ENCODE data around the gene ZNF726. TPM values are rescaled to one million over a fixed set of nuclear protein-coding genes. Genes with fewer than 3 reads are reported as not detected.
A peak's percentile ranks its signal among the peaks of the same experiment; 100 is the strongest.
"Not testable (repeated sequence)": the region's sequence is repeated elsewhere in the genome, so short reads cannot be mapped to it uniquely, and the experiment has no call there.

Gene ZNF726
- total RNA-seq, 6 experiments from 2014 or later = 0.73 to 4.1 (median 1.9) TPM

DNA sequence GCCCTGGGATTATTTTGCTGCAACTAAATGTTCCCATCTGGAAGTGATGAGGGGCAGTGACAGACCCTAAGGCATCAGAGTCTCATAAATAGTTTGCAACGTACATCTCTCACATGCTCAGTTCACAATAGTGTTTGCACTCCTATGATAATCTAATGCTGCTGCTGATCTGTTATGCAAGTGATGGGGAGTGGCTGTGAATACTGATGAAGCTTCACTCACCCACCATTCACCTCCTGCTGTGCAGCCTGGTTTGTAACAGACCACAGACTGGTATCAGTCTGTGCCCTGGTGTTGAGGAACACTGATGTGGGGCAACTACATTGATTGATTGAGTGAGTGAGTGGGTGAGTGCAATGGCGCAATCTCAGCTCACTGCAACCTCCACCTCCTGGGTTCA lies 54.9 kb downstream of the ZNF726 start:
- no peaks in the 10 kb centered on the region for H3K9me3 ChIP-seq
- no peak for DNase-seq

DNA sequence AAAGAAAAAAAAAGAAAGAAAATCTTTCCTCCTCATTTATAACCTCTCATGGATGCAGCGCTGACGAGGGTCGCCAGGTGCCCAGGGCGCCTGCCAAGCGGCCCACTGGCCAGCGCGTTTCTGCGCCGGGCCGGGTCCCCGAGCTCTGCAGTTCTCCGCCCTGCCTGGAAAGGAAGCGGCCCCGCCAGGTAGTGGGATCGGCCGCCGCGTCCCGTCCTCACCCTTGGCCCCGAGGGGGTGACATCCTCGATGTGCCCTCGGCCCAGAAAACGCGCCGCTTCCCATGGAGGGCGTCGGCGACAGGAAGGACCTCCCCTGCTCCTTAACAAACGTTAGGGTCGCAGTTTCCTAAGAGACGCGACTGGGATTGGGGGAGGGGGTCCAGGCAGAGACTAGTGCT lies 56.9 kb downstream of the ZNF726 start:
- H3K9me3 ChIP-seq = no peaks in the 10 kb centered on the region

More for the DNA sequence above, 54.9 kb downstream of the ZNF726 start:
- Histone ChIP-seq H3K27ac (no peak overlapping the region), H3K4me1 (peaks cover 0 to 5% (median 3%) of the 10 kb centered on the region in 4 donors), H3K4me3 (no peak overlapping the region), H3K36me3 (no peaks in the 10 kb centered on the region), H3K27me3 (no peaks in the 10 kb centered on the region)
- WGBS (ENCODE audit: insufficient coverage, low coverage, low lambda C conversion rate, missing lambda C conversion rate) = 100% methylated on average over 1 of the region's 2 CpGs
- TF ChIP-seq, protein P1, sequence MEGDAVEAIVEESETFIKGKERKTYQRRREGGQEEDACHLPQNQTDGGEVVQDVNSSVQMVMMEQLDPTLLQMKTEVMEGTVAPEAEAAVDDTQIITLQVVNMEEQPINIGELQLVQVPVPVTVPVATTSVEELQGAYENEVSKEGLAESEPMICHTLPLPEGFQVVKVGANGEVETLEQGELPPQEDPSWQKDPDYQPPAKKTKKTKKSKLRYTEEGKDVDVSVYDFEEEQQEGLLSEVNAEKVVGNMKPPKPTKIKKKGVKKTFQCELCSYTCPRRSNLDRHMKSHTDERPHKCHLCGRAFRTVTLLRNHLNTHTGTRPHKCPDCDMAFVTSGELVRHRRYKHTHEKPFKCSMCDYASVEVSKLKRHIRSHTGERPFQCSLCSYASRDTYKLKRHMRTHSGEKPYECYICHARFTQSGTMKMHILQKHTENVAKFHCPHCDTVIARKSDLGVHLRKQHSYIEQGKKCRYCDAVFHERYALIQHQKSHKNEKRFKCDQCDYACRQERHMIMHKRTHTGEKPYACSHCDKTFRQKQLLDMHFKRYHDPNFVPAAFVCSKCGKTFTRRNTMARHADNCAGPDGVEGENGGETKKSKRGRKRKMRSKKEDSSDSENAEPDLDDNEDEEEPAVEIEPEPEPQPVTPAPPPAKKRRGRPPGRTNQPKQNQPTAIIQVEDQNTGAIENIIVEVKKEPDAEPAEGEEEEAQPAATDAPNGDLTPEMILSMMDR (IDR thresholded peaks at IDR 0.05) = no peak
- no peak for TF ChIP-seq POLR2A (IDR thresholded peaks at IDR 0.05)
- ATAC-seq = peak in 1 of 4 donors; percentile 33
- intact Hi-C loops (cut with DNase I) = loop anchor here in 1 of 2 donors (10.0 kb wide), 1 partner anchor 95 kb away; no protein-coding TSS in a partner anchor

GRCh38 chr19:23972161-23972560 lies 57.5 kb downstream of the ZNF726 start:
- ATAC-seq = no peak
- WGBS (ENCODE audit: insufficient coverage, low coverage, low lambda C conversion rate, missing lambda C conversion rate) = 76% methylated on average over 3 of the region's 16 CpGs

More for the DNA sequence above, 56.9 kb downstream of the ZNF726 start:
- no peak for ATAC-seq
- H3K27ac ChIP-seq = no peak overlapping the region
- no peaks in the 10 kb centered on the region for H3K36me3 ChIP-seq
- no peaks in the 10 kb centered on the region for H3K27me3 ChIP-seq
- peaks cover 0 to 5% (median 3%) of the 10 kb centered on the region in 4 donors for H3K4me1 ChIP-seq
- TF ChIP-seq, protein P1 (IDR thresholded peaks at IDR 0.05) = no peak
- TF ChIP-seq POLR2A (IDR thresholded peaks at IDR 0.05) = no peak
- peak overlapping the region in 1 of 3 donors; percentile 24 for H3K4me3 ChIP-seq
- WGBS (ENCODE audit: insufficient coverage, low coverage, low lambda C conversion rate, missing lambda C conversion rate) = 7% methylated on average over 17 of the region's 32 CpGs
- intact Hi-C loops (cut with DNase I) = no loop called here
- DNase-seq = no peak

GRCh38 chr19:23974941-23975340 lies 60.3 kb downstream of the ZNF726 start:
- no peak for ATAC-seq
- H3K4me3 ChIP-seq = no peak overlapping the region
- H3K36me3 ChIP-seq = no peaks in the 10 kb centered on the region
- no peak overlapping the region for H3K27ac ChIP-seq
- no peak for DNase-seq
- H3K4me1 ChIP-seq = no peaks in the 10 kb centered on the region
- H3K27me3 ChIP-seq = no peaks in the 10 kb centered on the region
- intact Hi-C loops (cut with DNase I) = no loop called here
- WGBS (ENCODE audit: insufficient coverage, low coverage, low lambda C conversion rate, missing lambda C conversion rate) = 88% methylated on average over 2 of the region's 2 CpGs
- H3K9me3 ChIP-seq = no peaks in the 10 kb centered on the region
- TF ChIP-seq POLR2A (IDR thresholded peaks at IDR 0.05) = no peak

More at GRCh38 chr19:23972161-23972560, 57.5 kb downstream of the ZNF726 start:
- H3K36me3 ChIP-seq = no peaks in the 10 kb centered on the region
- DNase-seq = no peak
- H3K27me3 ChIP-seq = no peaks in the 10 kb centered on the region
- H3K9me3 ChIP-seq = no peaks in the 10 kb centered on the region
- no peak overlapping the region for H3K27ac ChIP-seq
- intact Hi-C loops (cut with DNase I) = no loop called here
- no peak overlapping the region for H3K4me3 ChIP-seq
- TF ChIP-seq, protein P1 (IDR thresholded peaks at IDR 0.05) = no peak
- TF ChIP-seq POLR2A (IDR thresholded peaks at IDR 0.05) = no peak
- peaks cover 0 to 5% (median 3%) of the 10 kb centered on the region in 4 donors for H3K4me1 ChIP-seq

DNA sequence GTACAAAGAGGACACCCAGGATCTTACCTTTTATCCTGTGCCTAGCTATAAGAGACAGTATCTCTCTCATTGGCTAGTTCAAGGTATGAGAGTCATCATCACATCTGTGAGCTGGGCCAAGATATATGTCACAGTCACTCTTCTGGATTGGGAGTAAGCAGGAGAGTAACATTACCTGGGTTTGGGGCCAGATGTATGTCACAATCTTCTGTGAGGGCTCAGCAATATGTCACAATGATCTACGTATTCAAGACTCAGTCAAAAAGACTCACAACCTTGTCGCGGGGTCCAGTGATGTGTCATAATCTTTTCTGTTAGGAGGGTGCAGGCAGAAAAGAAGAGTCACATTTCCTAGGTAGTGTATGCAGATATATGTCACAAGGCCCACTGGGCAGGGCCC lies 61.9 kb downstream of the ZNF726 start:
- peaks cover 0 to 12% (median 0%) of the 10 kb centered on the region in 4 donors for H3K4me1 ChIP-seq
- ATAC-seq = not testable (repeated sequence)
- no CpG with 5 or more reads among the region's 3 CpGs for WGBS (ENCODE audit: insufficient coverage, low coverage, low lambda C conversion rate, missing lambda C conversion rate)

DNA sequence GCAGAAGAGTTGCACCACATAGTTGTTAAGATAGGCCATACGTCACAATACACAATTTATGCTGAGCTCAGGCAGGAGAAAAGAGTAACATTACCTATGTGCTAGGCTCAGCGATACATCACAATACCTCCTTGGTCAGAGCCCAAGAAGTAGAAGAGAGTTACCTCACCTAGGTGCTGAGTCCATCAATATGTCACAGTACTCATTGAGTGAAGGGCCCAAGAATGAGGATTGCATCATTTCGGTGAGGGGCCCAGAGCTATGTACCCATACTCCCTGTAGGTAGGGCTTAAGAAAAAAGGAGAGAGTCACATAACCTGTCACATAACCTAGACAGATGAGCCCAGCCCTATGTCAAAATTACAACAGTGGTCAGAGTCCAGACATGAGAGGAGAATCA lies 62.6 kb downstream of the ZNF726 start:
- H3K4me3 ChIP-seq; H3K27ac ChIP-seq; DNase-seq; H3K9me3 ChIP-seq; H3K27me3 ChIP-seq; intact Hi-C loops (cut with DNase I); H3K36me3 ChIP-seq; ATAC-seq: not testable (repeated sequence)
- H3K4me1 ChIP-seq = peaks cover 0 to 15% (median 0%) of the 10 kb centered on the region in 4 donors
- no CpG with 5 or more reads among the region's 3 CpGs for WGBS (ENCODE audit: insufficient coverage, low coverage, low lambda C conversion rate, missing lambda C conversion rate)

More for the DNA sequence above, 61.9 kb downstream of the ZNF726 start:
- DNase-seq; H3K27ac ChIP-seq; H3K27me3 ChIP-seq; H3K4me3 ChIP-seq; H3K9me3 ChIP-seq; H3K36me3 ChIP-seq; intact Hi-C loops (cut with DNase I): not testable (repeated sequence)

Measured in right lobe of liver (tissue), 6 donors.